GM12878 (cell line): ENCODE data around the gene BIRC6. TPM values are rescaled to one million over a fixed set of nuclear protein-coding genes. Genes with fewer than 3 reads are reported as not detected.

Experiments used
- ATAC-seq: fragments of 200-7000 bp; cut with Tn5 transposase; 3 replicates; pipeline ENCODE4 v1.9.1; 2020; ENCODE audit warnings: mild to moderate bottlenecking, moderate library complexity
- BruUV-seq: library from RNA; stranded (reverse); fragments of 400-500 nt; replicated peaks from 2 replicates; lab custom pipeline; 2021; lab: Mats Ljungman, UMichigan
- CTCF ChIA-PET: fragments of 300-600 bp; sonication (Branson Sonifier 250); formaldehyde crosslinking; extraction: SDS; loops from one replicate; lab custom pipeline; 2021; ENCODE audit warnings: inconsistent platforms; lab: Yijun Ruan, JAX
- POLR2A ChIA-PET: fragments of 350-600 bp; formaldehyde crosslinking; extraction: SDS; loops from one replicate; lab custom pipeline; 2021; ENCODE audit warnings: inconsistent platforms; lab: Charles Lee
- RAD21 ChIA-PET: fragments of 300-600 bp; sonication (Branson Sonifier 250); formaldehyde crosslinking; loops from one replicate; lab custom pipeline; 2023; ENCODE audit warnings: antibody characterized with exemption; ENCODE audit not compliant: unreplicated experiment; lab: Charles Lee
- SMC1A ChIA-PET: fragments of 300-600 bp; sonication (Branson Sonifier 250); formaldehyde crosslinking; loops from one replicate; lab custom pipeline; 2023; ENCODE audit not compliant: unreplicated experiment, uncharacterized antibody; lab: Charles Lee
- DNase-seq: peaks from one replicate; pipeline ENCODE4 v3.0.0-alpha.2; 2011; ENCODE audit warnings: low read depth, low spot score
- FAIRE-seq: peaks from 3 replicates; lab custom pipeline; 2011; peaks lifted over from hg19 to GRCh38; lab: Jason Lieb, UNC
- H2AFZ ChIP-seq: 2 replicates; pipeline ENCODE4 v1.6.0; 2011; ENCODE audit warnings: low read depth, low read length, control low read depth; ENCODE audit not compliant: control insufficient read depth
- H3K27ac ChIP-seq: 2 replicates; pipeline ENCODE4 v1.5.1; 2011; ENCODE audit warnings: control low read depth; ENCODE audit not compliant: control insufficient read depth, insufficient read depth
- H3K27me3 ChIP-seq, 2 experiments: replicated peaks in 1 of 2; 2 replicates each; pipeline versions ENCODE4 v1.6.0 to v1.6.1; 2011; ENCODE audit warnings: low read length in 1 of 2; ENCODE audit not compliant: control insufficient read depth in 2 of 2, insufficient read depth in 2 of 2
- H3K36me3 ChIP-seq, 2 experiments: 2 replicates each; pipeline ENCODE4 v1.5.1; 2011; ENCODE audit warnings: low read length in 1 of 2; ENCODE audit not compliant: control insufficient read depth in 2 of 2, insufficient read depth in 2 of 2
- H3K4me1 ChIP-seq: 2 replicates; pipeline ENCODE4 v1.6.1; 2011; ENCODE audit warnings: mild to moderate bottlenecking, low read length, moderate library complexity, mixed read lengths; ENCODE audit not compliant: control insufficient read depth, insufficient read depth
- H3K4me2 ChIP-seq: 2 replicates; pipeline ENCODE4 v1.6.0; 2011; ENCODE audit warnings: control low read depth; ENCODE audit not compliant: control insufficient read depth, insufficient read depth
- H3K4me3 ChIP-seq: fragments of 200-600 bp; sonication (generic); 2 replicates; pipeline ENCODE4 v1.5.1; 2016
- H3K79me2 ChIP-seq: 2 replicates; pipeline ENCODE4 v1.6.0; 2011; ENCODE audit warnings: low read length; ENCODE audit not compliant: control insufficient read depth, insufficient read depth
- H3K9ac ChIP-seq: 2 replicates; pipeline ENCODE4 v1.8.0; 2011; ENCODE audit warnings: low read length, control low read depth, mixed read lengths; ENCODE audit not compliant: control insufficient read depth, insufficient read depth
- H3K9me3 ChIP-seq: replicated peaks from 3 replicates; pipeline ENCODE4 v1.5.1; 2011; ENCODE audit warnings: mild to moderate bottlenecking, low read length; ENCODE audit not compliant: control insufficient read depth, insufficient read depth
- H4K20me1 ChIP-seq: 2 replicates; pipeline ENCODE4 v1.6.0; 2011; ENCODE audit not compliant: control insufficient read depth, insufficient read depth
- BMI1 ChIP-seq: fragments of 450-650 bp; IDR thresholded peaks from 2 replicates; pipeline ENCODE4 v1.6.1; 2016; ENCODE audit warnings: mild to moderate bottlenecking, moderate library complexity, borderline replicate concordance
- BRCA1 ChIP-seq: IDR thresholded peaks from 2 replicates; pipeline ENCODE4 v1.6.1; 2011; ENCODE audit warnings: low read depth, low read length, improper control_type of control experiment
- CBFB ChIP-seq: IDR thresholded peaks from 2 replicates; pipeline ENCODE4 v1.6.1; 2016; ENCODE audit warnings: antibody characterized with exemption, low read depth
- NR2C1 ChIP-seq: fragments of 450-650 bp; IDR thresholded peaks from 2 replicates; pipeline ENCODE4 v1.6.1; 2017; ENCODE audit warnings: antibody characterized with exemption, mild to moderate bottlenecking, moderate library complexity
- NR2F1 ChIP-seq: fragments of 450-650 bp; conservative IDR thresholded peaks from 2 replicates; pipeline ENCODE4 v1.6.1; 2017; ENCODE audit warnings: mild to moderate bottlenecking
- YBX1 ChIP-seq: fragments of 450-650 bp; IDR thresholded peaks from 2 replicates; pipeline ENCODE4 v1.6.1; 2016; ENCODE audit warnings: antibody characterized with exemption
- ZSCAN29 ChIP-seq: fragments of 450-650 bp; IDR thresholded peaks from 2 replicates; pipeline ENCODE4 v1.6.1; 2017; ENCODE audit warnings: mild to moderate bottlenecking, moderate library complexity
- WGBS: methylation state at CpG from one replicate; pipeline ENCODE4 v1.1.6; 2016; ENCODE audit warnings: low lambda C conversion rate; ENCODE audit not compliant: insufficient replicate concordance, insufficient coverage; ENCODE audit errors: missing lambda C conversion rate; 5-methylcytosine and 5-hydroxymethylcytosine counted together
- in situ Hi-C: fragments of 300-500 bp; cut with MboI; formaldehyde crosslinking; loops from 9 replicates; pipeline ENCODE4 v1.14.3; 2018; ENCODE audit warnings: mixed read lengths
- intact Hi-C: fragments of 100-400 bp; cut with micrococcal nuclease; formaldehyde crosslinking; loops from one replicate; pipeline ENCODE4 v1.14.2; 2022; ENCODE audit not compliant: unreplicated experiment
- polyA plus RNA-seq, 11 experiments: library from polyadenylated mRNA; depleted of rRNA in 4 of 11; unstranded in 6 of 11; stranded (reverse) in 5 of 11; fragments of >200 nt; fragmentation: Nextera tagmentation in 4 of 11; fragmentation: Illumina TruSeq in 1 of 11; extraction: Ambion mirVana in 4 of 11; extraction: Trizol in 1 of 11; gene quantifications; 1 replicate in 1 of 11; 2 replicates in 10 of 11; pipeline versions ENCODE4 v1.2.1 to v1.2.3, GENCODE V29; 2011 to 2016; ENCODE audit warnings: inconsistent platforms in 2 of 11, missing spikeins in 2 of 11, low read depth in 1 of 11
- total RNA-seq, 4 experiments: library from RNA; depleted of rRNA in 3 of 4; stranded (reverse); fragments of >200 nt in 3 of 4; fragmentation: Illumina TruSeq in 1 of 4; extraction: Trizol in 1 of 4; gene quantifications; 2 replicates each; pipeline versions ENCODE4 v1.2.1 to v1.2.3, GENCODE V29; 2013 to 2021
- TF ChIP-seq, protein P1 (sequence below): IDR thresholded peaks from 2 replicates; pipeline ENCODE4 v1.6.1; 2011; ENCODE audit warnings: low read depth, low read length, improper control_type of control experiment, borderline replicate concordance
- TF ChIP-seq, protein P2 (sequence below): fragments of 450-650 bp; formaldehyde crosslinking; IDR thresholded peaks from 2 replicates; pipeline ENCODE4 v1.4.0; 2020; ENCODE audit warnings: mild to moderate bottlenecking, moderate library complexity
- TF ChIP-seq, protein P3 (sequence below): IDR thresholded peaks from 2 replicates; pipeline ENCODE4 v1.6.1; 2012; ENCODE audit warnings: improper control_type of control experiment, low read depth, low read length; ENCODE audit not compliant: insufficient replicate concordance
- TF ChIP-seq, protein P4 (sequence below): fragments of 150-350 bp; IDR thresholded peaks from 2 replicates; pipeline ENCODE4 v1.6.1; 2016; ENCODE audit warnings: low read depth, low read length

BIRC6 gene
- total and polyA plus RNA-seq, 10 of the 15 experiments (the other 5 are each of a cell fraction or from before 2014, with no cell fraction given), result 18.8 to 118 (median 55.0) TPM

DNA sequence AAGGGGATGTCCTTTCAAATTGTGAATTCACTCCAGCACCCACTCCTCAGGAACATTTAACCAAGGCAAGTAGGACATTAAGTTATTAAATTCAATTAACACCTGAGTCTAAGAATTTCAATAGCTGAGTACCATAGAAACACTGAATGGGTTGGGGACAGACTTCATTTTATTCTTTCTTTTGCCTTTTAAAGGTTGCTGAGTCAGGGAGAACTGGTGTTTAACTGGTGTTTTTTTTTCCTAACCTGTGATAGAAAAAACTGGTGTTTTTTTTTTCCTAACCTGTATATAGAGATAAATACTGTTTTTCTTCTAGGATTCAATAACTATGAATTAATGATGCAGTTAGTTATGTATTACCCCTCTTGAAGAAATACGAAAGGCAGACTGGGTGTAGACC, 309.9 kb downstream of the BIRC6 start:
- no peaks in the 10 kb centered on the region for H3K79me2 ChIP-seq
- no peak overlapping the region for H3K4me3 ChIP-seq
- H3K27ac ChIP-seq, result no peak overlapping the region
- ChIA-PET RAD21 (no interaction called here), SMC1A (interaction anchor here (0.6 to 1.4 kb wide), 4 partner anchors 38 to 773 kb away, joined by 3 to 4 read pairs (median 3); partner anchors contain the start of gene TTC27), CTCF (interaction anchor here (1.1 kb wide), 1 partner anchor 129 kb away, joined by 3 read pairs; no protein-coding TSS in a partner anchor), POLR2A (interaction anchor here (1.0 kb wide), 1 partner anchor 11 kb away, joined by 4 read pairs; no protein-coding TSS in a partner anchor)
- no peak overlapping the region for H2AFZ ChIP-seq
- in situ Hi-C loops, result no loop called here
- intact Hi-C loops, result no loop called here
- no peaks in the 10 kb centered on the region for H3K27me3 ChIP-seq
- DNase-seq, result no peak
- H3K4me2 ChIP-seq, result no peak overlapping the region
- H3K36me3 ChIP-seq, result no peaks in the 10 kb centered on the region; a peak in 1 of 4 replicates
- H3K9me3 ChIP-seq, result no peaks in the 10 kb centered on the region
- 100% methylated on average over 1 of the region's 1 CpG for WGBS
- no peaks in the 10 kb centered on the region for H4K20me1 ChIP-seq
- no peak for FAIRE-seq
- H3K9ac ChIP-seq, result no peak overlapping the region
- H3K4me1 ChIP-seq, result no peaks in the 10 kb centered on the region
- no peak for ATAC-seq
- TSS peak; percentile 55 for BruUV-seq
- TF ChIP-seq, protein P1, sequence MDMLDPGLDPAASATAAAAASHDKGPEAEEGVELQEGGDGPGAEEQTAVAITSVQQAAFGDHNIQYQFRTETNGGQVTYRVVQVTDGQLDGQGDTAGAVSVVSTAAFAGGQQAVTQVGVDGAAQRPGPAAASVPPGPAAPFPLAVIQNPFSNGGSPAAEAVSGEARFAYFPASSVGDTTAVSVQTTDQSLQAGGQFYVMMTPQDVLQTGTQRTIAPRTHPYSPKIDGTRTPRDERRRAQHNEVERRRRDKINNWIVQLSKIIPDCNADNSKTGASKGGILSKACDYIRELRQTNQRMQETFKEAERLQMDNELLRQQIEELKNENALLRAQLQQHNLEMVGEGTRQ, result no peak
- TF ChIP-seq BMI1 (no peak), CBFB (no peak), ZSCAN29 (no peak), BRCA1 (no peak), NR2F1 (no peak), NR2C1 (no peak), YBX1 (no peak)
- TF ChIP-seq, protein P2, sequence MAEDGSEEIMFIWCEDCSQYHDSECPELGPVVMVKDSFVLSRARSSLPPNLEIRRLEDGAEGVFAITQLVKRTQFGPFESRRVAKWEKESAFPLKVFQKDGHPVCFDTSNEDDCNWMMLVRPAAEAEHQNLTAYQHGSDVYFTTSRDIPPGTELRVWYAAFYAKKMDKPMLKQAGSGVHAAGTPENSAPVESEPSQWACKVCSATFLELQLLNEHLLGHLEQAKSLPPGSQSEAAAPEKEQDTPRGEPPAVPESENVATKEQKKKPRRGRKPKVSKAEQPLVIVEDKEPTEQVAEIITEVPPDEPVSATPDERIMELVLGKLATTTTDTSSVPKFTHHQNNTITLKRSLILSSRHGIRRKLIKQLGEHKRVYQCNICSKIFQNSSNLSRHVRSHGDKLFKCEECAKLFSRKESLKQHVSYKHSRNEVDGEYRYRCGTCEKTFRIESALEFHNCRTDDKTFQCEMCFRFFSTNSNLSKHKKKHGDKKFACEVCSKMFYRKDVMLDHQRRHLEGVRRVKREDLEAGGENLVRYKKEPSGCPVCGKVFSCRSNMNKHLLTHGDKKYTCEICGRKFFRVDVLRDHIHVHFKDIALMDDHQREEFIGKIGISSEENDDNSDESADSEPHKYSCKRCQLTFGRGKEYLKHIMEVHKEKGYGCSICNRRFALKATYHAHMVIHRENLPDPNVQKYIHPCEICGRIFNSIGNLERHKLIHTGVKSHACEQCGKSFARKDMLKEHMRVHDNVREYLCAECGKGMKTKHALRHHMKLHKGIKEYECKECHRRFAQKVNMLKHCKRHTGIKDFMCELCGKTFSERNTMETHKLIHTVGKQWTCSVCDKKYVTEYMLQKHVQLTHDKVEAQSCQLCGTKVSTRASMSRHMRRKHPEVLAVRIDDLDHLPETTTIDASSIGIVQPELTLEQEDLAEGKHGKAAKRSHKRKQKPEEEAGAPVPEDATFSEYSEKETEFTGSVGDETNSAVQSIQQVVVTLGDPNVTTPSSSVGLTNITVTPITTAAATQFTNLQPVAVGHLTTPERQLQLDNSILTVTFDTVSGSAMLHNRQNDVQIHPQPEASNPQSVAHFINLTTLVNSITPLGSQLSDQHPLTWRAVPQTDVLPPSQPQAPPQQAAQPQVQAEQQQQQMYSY (CRISPR knock-in tag), result no peak
- TF ChIP-seq, protein P3, sequence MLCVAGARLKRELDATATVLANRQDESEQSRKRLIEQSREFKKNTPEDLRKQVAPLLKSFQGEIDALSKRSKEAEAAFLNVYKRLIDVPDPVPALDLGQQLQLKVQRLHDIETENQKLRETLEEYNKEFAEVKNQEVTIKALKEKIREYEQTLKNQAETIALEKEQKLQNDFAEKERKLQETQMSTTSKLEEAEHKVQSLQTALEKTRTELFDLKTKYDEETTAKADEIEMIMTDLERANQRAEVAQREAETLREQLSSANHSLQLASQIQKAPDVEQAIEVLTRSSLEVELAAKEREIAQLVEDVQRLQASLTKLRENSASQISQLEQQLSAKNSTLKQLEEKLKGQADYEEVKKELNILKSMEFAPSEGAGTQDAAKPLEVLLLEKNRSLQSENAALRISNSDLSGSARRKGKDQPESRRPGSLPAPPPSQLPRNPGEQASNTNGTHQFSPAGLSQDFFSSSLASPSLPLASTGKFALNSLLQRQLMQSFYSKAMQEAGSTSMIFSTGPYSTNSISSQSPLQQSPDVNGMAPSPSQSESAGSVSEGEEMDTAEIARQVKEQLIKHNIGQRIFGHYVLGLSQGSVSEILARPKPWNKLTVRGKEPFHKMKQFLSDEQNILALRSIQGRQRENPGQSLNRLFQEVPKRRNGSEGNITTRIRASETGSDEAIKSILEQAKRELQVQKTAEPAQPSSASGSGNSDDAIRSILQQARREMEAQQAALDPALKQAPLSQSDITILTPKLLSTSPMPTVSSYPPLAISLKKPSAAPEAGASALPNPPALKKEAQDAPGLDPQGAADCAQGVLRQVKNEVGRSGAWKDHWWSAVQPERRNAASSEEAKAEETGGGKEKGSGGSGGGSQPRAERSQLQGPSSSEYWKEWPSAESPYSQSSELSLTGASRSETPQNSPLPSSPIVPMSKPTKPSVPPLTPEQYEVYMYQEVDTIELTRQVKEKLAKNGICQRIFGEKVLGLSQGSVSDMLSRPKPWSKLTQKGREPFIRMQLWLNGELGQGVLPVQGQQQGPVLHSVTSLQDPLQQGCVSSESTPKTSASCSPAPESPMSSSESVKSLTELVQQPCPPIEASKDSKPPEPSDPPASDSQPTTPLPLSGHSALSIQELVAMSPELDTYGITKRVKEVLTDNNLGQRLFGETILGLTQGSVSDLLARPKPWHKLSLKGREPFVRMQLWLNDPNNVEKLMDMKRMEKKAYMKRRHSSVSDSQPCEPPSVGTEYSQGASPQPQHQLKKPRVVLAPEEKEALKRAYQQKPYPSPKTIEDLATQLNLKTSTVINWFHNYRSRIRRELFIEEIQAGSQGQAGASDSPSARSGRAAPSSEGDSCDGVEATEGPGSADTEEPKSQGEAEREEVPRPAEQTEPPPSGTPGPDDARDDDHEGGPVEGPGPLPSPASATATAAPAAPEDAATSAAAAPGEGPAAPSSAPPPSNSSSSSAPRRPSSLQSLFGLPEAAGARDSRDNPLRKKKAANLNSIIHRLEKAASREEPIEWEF, result no peak
- TF ChIP-seq, protein P4, sequence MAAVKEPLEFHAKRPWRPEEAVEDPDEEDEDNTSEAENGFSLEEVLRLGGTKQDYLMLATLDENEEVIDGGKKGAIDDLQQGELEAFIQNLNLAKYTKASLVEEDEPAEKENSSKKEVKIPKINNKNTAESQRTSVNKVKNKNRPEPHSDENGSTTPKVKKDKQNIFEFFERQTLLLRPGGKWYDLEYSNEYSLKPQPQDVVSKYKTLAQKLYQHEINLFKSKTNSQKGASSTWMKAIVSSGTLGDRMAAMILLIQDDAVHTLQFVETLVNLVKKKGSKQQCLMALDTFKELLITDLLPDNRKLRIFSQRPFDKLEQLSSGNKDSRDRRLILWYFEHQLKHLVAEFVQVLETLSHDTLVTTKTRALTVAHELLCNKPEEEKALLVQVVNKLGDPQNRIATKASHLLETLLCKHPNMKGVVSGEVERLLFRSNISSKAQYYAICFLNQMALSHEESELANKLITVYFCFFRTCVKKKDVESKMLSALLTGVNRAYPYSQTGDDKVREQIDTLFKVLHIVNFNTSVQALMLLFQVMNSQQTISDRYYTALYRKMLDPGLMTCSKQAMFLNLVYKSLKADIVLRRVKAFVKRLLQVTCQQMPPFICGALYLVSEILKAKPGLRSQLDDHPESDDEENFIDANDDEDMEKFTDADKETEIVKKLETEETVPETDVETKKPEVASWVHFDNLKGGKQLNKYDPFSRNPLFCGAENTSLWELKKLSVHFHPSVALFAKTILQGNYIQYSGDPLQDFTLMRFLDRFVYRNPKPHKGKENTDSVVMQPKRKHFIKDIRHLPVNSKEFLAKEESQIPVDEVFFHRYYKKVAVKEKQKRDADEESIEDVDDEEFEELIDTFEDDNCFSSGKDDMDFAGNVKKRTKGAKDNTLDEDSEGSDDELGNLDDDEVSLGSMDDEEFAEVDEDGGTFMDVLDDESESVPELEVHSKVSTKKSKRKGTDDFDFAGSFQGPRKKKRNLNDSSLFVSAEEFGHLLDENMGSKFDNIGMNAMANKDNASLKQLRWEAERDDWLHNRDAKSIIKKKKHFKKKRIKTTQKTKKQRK, result no peak
